Activated B cell treated with CpG ODN at 0.5 μM for 24 hours (primary cell): ENCODE results near the gene CLCF1. TPM values are rescaled to one million over a fixed set of nuclear protein-coding genes. Genes with fewer than 3 reads are reported as not detected.

ENCODE experiments used
- ATAC-seq: fragments of 200-7000 bp; cut with Tn5 transposase; one replicate; pipeline ENCODE4 v1.10.0; 2021; ENCODE audit warnings: low read depth, mild to moderate bottlenecking, moderate library complexity
- CTCF ChIA-PET: fragments of 350-600 bp; sonication (Branson Sonifier 250); formaldehyde crosslinking; loops from one replicate; lab custom pipeline; 2021; ENCODE audit warnings: antibody characterized with exemption; lab: Charles Lee
- POLR2A ChIA-PET: fragments of 350-600 bp; sonication (Branson Sonifier 250); formaldehyde crosslinking; loops from one replicate; lab custom pipeline; 2021; ENCODE audit warnings: antibody characterized with exemption; lab: Charles Lee
- DNase-seq: peaks from one replicate; pipeline ENCODE4 v3.0.0; 2022
- H3K27ac Mint-ChIP-seq: one replicate; pipeline ENCODE4 v1.8.0; 2020; ENCODE audit warnings: mixed read lengths
- H3K27me3 Mint-ChIP-seq: one replicate; pipeline ENCODE4 v1.8.0; 2021; ENCODE audit warnings: mixed read lengths
- H3K36me3 Mint-ChIP-seq: one replicate; pipeline ENCODE4 v1.8.0; 2021; ENCODE audit warnings: low read depth, mixed read lengths
- H3K4me1 Mint-ChIP-seq: one replicate; pipeline ENCODE4 v1.8.0; 2021; ENCODE audit warnings: mixed read lengths
- H3K4me3 Mint-ChIP-seq: one replicate; pipeline ENCODE4 v1.8.0; 2020; ENCODE audit warnings: mild to moderate bottlenecking, mixed read lengths
- H3K9me3 Mint-ChIP-seq: one replicate; pipeline ENCODE4 v1.8.0; 2020; ENCODE audit warnings: mixed read lengths
- CTCF ChIP-seq: fragments of 200-600 bp; IDR thresholded peaks from one replicate; pipeline ENCODE4 v1.8.0; 2022; ENCODE audit warnings: antibody characterized with exemption, mild to moderate bottlenecking
- intact Hi-C: fragments of 100-400 bp; cut with micrococcal nuclease; formaldehyde crosslinking; loops from one replicate; pipeline ENCODE4 v1.15.1; 2024
- total RNA-seq: library from RNA; stranded (reverse); gene quantifications from 2 replicates; pipeline ENCODE4 v1.2.3, GENCODE V29; 2022

The CLCF1 gene
- total RNA-seq, 1 donor from 2014 or later, result 30.7 TPM

GRCh38 chr11:67387069-67387468 lies 13.7 kb upstream of the CLCF1 start:
- no peak for TF ChIP-seq CTCF
- no peaks in the 10 kb centered on the region for H3K9me3 Mint-ChIP-seq
- no peak for ATAC-seq
- no peak for DNase-seq
- H3K4me3 Mint-ChIP-seq, result no peak overlapping the region
- no peak overlapping the region for H3K27ac Mint-ChIP-seq
- ChIA-PET CTCF (interaction anchor here (0.6 to 22.6 kb wide), 5 partner anchors 25 to 265 kb away, joined by 4 to 735 read pairs (median 5); partner anchors contain the start of gene POLD4), POLR2A (interaction anchor here (0.6 to 26.4 kb wide), 6 partner anchors 11 to 87 kb away, joined by 3 to 1307 read pairs (median 5); partner anchors contain the start of genes CLCF1, POLD4 and PTPRCAP)
- peaks cover 29% of the 10 kb centered on the region for H3K4me1 Mint-ChIP-seq
- intact Hi-C loops, result no loop called here
- H3K36me3 Mint-ChIP-seq, result no peaks in the 10 kb centered on the region
- no peaks in the 10 kb centered on the region for H3K27me3 Mint-ChIP-seq

- TF ChIP-seq CTCF, result no peak
- H3K27me3 Mint-ChIP-seq, result no peaks in the 10 kb centered on the region
- intact Hi-C loops, result no loop called here
- no peak overlapping the region for H3K4me3 Mint-ChIP-seq
- peaks cover 34% of the 10 kb centered on the region for H3K4me1 Mint-ChIP-seq
- CTCF ChIA-PET, result interaction anchor here (1.0 to 22.6 kb wide), 3 partner anchors 32 to 120 kb away, joined by 3 to 735 read pairs (median 200); partner anchors contain the start of gene POLD4
- POLR2A ChIA-PET, result interaction anchor here (1.6 to 26.4 kb wide), 3 partner anchors 23 to 115 kb away, joined by 4 to 1307 read pairs (median 65); partner anchors contain the start of genes CLCF1 and POLD4
- no peak for ATAC-seq
- no peaks in the 10 kb centered on the region for H3K9me3 Mint-ChIP-seq
- DNase-seq, result no peak
- H3K36me3 Mint-ChIP-seq, result no peaks in the 10 kb centered on the region
- H3K27ac Mint-ChIP-seq, result no peak overlapping the region
Observed at GRCh38 chr11:67384851-67385366, 11.5 kb upstream of the CLCF1 start.

- peak; percentile 47 for TF ChIP-seq CTCF
- Mint-ChIP-seq H3K27ac (peak overlapping the region; percentile 90), H3K4me3 (peak overlapping the region; percentile 70), H3K27me3 (no peaks in the 10 kb centered on the region), H3K4me1 (peaks cover 31% of the 10 kb centered on the region), H3K9me3 (no peaks in the 10 kb centered on the region), H3K36me3 (no peaks in the 10 kb centered on the region)
- POLR2A ChIA-PET, result interaction anchor here (0.6 to 26.4 kb wide), 22 partner anchors 9 to 1241 kb away, joined by 3 to 1307 read pairs (median 7); partner anchors contain the start of genes AIP, ANKRD13D, CLCF1 and GRK2
- intact Hi-C loops, result loop anchor here (1.0 kb wide), 7 partner anchors 8 to 301 kb away; partner anchors contain the start of gene POLD4
- DNase-seq (peak; percentile 75), ATAC-seq (peak; percentile 80)
- CTCF ChIA-PET, result interaction anchor here (0.6 to 22.6 kb wide), 32 partner anchors 8 to 542 kb away, joined by 3 to 735 read pairs (median 6); partner anchors contain the start of genes ANKRD13D, CLCF1, GRK2 and POLD4
Observed at GRCh38 chr11:67382276-67383136, 9.1 kb upstream of the CLCF1 start.

- Mint-ChIP-seq H3K27me3 (no peaks in the 10 kb centered on the region), H3K27ac (peak overlapping the region; percentile 95), H3K36me3 (no peaks in the 10 kb centered on the region), H3K4me3 (peak overlapping the region; percentile 55), H3K4me1 (peaks cover 32% of the 10 kb centered on the region), H3K9me3 (no peaks in the 10 kb centered on the region)
- CTCF ChIA-PET, result interaction anchor here (1.0 to 22.6 kb wide), 23 partner anchors 9 to 394 kb away, joined by 3 to 735 read pairs (median 7); partner anchors contain the start of genes ANKRD13D, CLCF1, GRK2 and POLD4
- DNase-seq (no peak), ATAC-seq (peak; percentile 80)
- no peak for TF ChIP-seq CTCF
- POLR2A ChIA-PET, result interaction anchor here (0.7 to 26.4 kb wide), 22 partner anchors 11 to 765 kb away, joined by 3 to 1307 read pairs (median 5); partner anchors contain the start of genes AIP, ANKRD13D, CLCF1 and GRK2
- intact Hi-C loops, result loop anchor here (1.0 kb wide), 1 partner anchor 113 kb away; no protein-coding TSS in a partner anchor
Observed at GRCh38 chr11:67381244-67381972, 8.0 kb upstream of the CLCF1 start.
